GM12872 (cell line): ENCODE results near the gene LHFPL2.

Experiments used
- CTCF ChIP-seq: IDR thresholded peaks from 3 replicates; pipeline ENCODE4 v1.5.1; 2011; ENCODE audit warnings: low read depth, mild to moderate bottlenecking, low read length, moderate library complexity; ENCODE audit not compliant: insufficient read depth

The LHFPL2 gene

GRCh38 chr5:78618303-78618702 is 30.3 kb downstream of the LHFPL2 start:
- no peak for TF ChIP-seq CTCF

GRCh38 chr5:78615697-78616096 is 32.9 kb downstream of the LHFPL2 start:
- TF ChIP-seq CTCF: no peak

GRCh38 chr5:78614816-78615215 is 33.8 kb downstream of the LHFPL2 start:
- TF ChIP-seq CTCF: no peak

- no peak for TF ChIP-seq CTCF
Measured at GRCh38 chr5:78613756-78614155, 34.8 kb downstream of the LHFPL2 start.

- TF ChIP-seq CTCF: no peak
Measured at GRCh38 chr5:78613151-78613533, 35.4 kb downstream of the LHFPL2 start.

GRCh38 chr5:78612227-78613150 is 36.1 kb downstream of the LHFPL2 start:
- no peak for TF ChIP-seq CTCF

GRCh38 chr5:78611126-78611605 is 37.4 kb downstream of the LHFPL2 start:
- no peak for TF ChIP-seq CTCF
